ENCODE results near the gene CAND1.
A peak's percentile ranks its signal among the peaks of the same experiment; 100 is the strongest.

CAND1 gene

GRCh38 chr12:67269633-67270573, 745 bp downstream of the CAND1 start:
- peaks cover 24% of the 10 kb centered on the region for H3K4me1 Mint-ChIP-seq
- H3K9me3 Mint-ChIP-seq, result no peaks in the 10 kb centered on the region
- peak overlapping the region; percentile 98 for H3K27ac Mint-ChIP-seq
- peak overlapping the region; percentile 90 for H3K4me3 Mint-ChIP-seq
- no peaks in the 10 kb centered on the region for H3K36me3 Mint-ChIP-seq
- no peaks in the 10 kb centered on the region for H3K27me3 Mint-ChIP-seq
- ATAC-seq (ENCODE audit: low read depth), result peak; percentile 0
- DNase-seq (ENCODE audit: low spot score in 2 of 2), result peak; percentile 36 to 52

GRCh38 chr12:67270622-67271021, 1.5 kb downstream of the CAND1 start:
- Mint-ChIP-seq H3K4me3 (peak overlapping the region; percentile 90), H3K27me3 (no peaks in the 10 kb centered on the region), H3K27ac (peak overlapping the region; percentile 98), H3K4me1 (peaks cover 28% of the 10 kb centered on the region), H3K9me3 (no peaks in the 10 kb centered on the region), H3K36me3 (peaks cover 3% of the 10 kb centered on the region)
- no peak for ATAC-seq (ENCODE audit: low read depth)
- DNase-seq (ENCODE audit: low spot score in 2 of 2), result no peak

DNA sequence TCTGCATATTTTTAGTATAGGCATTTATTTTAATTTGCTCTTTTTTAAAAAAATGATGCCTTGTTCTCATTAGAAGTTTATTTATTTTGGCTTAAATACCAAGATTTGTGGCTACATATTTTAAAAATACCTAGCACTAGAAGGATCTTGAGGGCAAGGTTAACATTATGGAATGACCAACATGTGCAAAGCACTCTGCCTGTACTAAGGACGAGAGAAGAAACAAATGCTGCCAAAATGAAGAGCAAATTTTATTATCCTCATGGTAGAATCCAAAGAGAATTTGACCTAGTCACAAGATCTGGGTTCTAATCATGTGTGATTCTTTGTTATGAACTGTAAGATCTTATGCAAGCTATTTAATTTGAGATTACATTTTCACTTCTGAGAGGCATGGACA, 2.8 kb downstream of the CAND1 start:
- H3K9me3 Mint-ChIP-seq, result no peaks in the 10 kb centered on the region
- no peak overlapping the region for H3K27ac Mint-ChIP-seq
- H3K4me3 Mint-ChIP-seq, result no peak overlapping the region
- H3K36me3 Mint-ChIP-seq, result peaks cover 7% of the 10 kb centered on the region
- H3K27me3 Mint-ChIP-seq, result no peaks in the 10 kb centered on the region
- DNase-seq (ENCODE audit: low spot score in 2 of 2) (no peak), ATAC-seq (ENCODE audit: low read depth) (no peak)
- H3K4me1 Mint-ChIP-seq, result peaks cover 39% of the 10 kb centered on the region

DNA sequence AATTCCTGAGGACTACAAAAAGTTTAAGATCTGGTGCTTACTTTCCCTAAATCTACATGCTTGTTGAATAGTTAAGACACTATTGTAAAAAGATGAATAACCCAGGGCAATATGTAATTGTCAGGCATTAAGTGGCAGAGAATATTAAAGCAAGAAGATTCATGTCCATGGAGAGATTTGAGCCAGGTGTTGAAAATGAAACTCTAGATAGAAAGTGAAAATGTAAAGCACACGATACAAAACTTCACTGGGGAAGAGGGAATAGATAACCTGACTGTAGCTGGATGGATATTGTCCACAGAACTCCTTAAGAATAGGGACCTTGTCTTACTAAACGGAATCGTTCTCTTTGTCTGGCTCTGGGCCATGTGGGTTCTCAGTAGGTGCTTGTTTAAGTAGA, 5.0 kb downstream of the CAND1 start:
- no peaks in the 10 kb centered on the region for H3K9me3 Mint-ChIP-seq
- H3K36me3 Mint-ChIP-seq, result peaks cover 14% of the 10 kb centered on the region
- H3K4me1 Mint-ChIP-seq, result peaks cover 44% of the 10 kb centered on the region
- peak overlapping the region; percentile 9 for H3K4me3 Mint-ChIP-seq
- ATAC-seq (ENCODE audit: low read depth) (no peak), DNase-seq (ENCODE audit: low spot score in 2 of 2) (no peak)
- peak overlapping the region; percentile 4 for H3K27ac Mint-ChIP-seq
- no peaks in the 10 kb centered on the region for H3K27me3 Mint-ChIP-seq

GRCh38 chr12:67275380-67275913, 6.3 kb downstream of the CAND1 start:
- H3K36me3 Mint-ChIP-seq, result peaks cover 14% of the 10 kb centered on the region
- H3K4me3 Mint-ChIP-seq, result no peak overlapping the region
- H3K27me3 Mint-ChIP-seq, result no peaks in the 10 kb centered on the region
- peaks cover 40% of the 10 kb centered on the region for H3K4me1 Mint-ChIP-seq
- no peak for DNase-seq (ENCODE audit: low spot score in 2 of 2)
- H3K27ac Mint-ChIP-seq, result no peak overlapping the region
- no peaks in the 10 kb centered on the region for H3K9me3 Mint-ChIP-seq
- no peak for ATAC-seq (ENCODE audit: low read depth)

DNA sequence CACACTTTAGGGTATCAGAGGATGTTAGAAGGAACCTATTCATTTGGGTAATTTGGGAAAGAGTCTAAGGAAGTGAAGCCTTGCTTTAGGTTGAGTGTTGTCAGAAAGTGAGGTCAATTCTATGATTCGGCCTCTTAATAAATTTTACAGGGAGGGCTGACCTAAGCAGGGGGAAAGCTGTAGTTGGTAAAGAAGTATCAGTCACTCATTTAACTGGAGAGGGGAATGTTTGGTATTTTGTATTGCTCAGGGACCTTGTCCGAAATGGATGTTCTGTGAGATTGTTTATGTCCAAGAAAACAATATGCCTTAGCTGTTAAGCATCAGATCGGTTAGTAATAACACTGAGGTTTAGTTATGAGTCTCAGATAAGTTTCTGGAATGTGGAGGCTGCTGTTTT, 7.3 kb downstream of the CAND1 start:
- Mint-ChIP-seq H3K9me3 (no peaks in the 10 kb centered on the region), H3K36me3 (peaks cover 14% of the 10 kb centered on the region), H3K4me3 (no peak overlapping the region), H3K27me3 (no peaks in the 10 kb centered on the region), H3K27ac (no peak overlapping the region), H3K4me1 (peaks cover 38% of the 10 kb centered on the region)
- no peak for DNase-seq (ENCODE audit: low spot score in 2 of 2)
- ATAC-seq (ENCODE audit: low read depth), result no peak

DNA sequence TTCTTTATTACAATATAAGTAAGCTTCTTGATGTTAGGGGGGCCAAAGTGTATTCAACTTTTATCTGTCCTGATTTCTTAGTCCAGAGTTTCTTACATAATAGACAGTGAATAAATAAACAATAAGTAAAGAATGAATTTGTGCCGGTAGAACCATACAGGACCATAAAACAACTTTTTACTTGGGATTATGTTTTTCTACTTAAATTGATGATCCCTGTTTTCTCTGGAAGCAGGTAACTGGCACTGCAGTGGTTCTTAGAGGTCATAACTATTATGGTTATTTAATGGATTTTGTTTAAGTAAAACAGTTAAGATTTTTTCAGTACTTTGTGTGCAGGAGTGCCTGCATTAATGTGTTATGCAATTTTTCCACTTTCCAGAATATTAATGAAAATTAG, 10.5 kb downstream of the CAND1 start:
- ATAC-seq (ENCODE audit: low read depth) (no peak), DNase-seq (ENCODE audit: low spot score in 2 of 2) (no peak)
- Mint-ChIP-seq H3K9me3 (no peaks in the 10 kb centered on the region), H3K4me3 (no peak overlapping the region), H3K27me3 (no peaks in the 10 kb centered on the region), H3K27ac (no peak overlapping the region), H3K4me1 (peaks cover 31% of the 10 kb centered on the region), H3K36me3 (peaks cover 17% of the 10 kb centered on the region)

- no peaks in the 10 kb centered on the region for H3K27me3 Mint-ChIP-seq
- ATAC-seq (ENCODE audit: low read depth) (no peak), DNase-seq (ENCODE audit: low spot score in 2 of 2) (no peak)
- H3K4me3 Mint-ChIP-seq, result no peak overlapping the region
- no peak overlapping the region for H3K27ac Mint-ChIP-seq
- no peaks in the 10 kb centered on the region for H3K9me3 Mint-ChIP-seq
- peaks cover 33% of the 10 kb centered on the region for H3K4me1 Mint-ChIP-seq
- H3K36me3 Mint-ChIP-seq, result peaks cover 18% of the 10 kb centered on the region
Measured at GRCh38 chr12:67280088-67280487, 10.9 kb downstream of the CAND1 start.

DNA sequence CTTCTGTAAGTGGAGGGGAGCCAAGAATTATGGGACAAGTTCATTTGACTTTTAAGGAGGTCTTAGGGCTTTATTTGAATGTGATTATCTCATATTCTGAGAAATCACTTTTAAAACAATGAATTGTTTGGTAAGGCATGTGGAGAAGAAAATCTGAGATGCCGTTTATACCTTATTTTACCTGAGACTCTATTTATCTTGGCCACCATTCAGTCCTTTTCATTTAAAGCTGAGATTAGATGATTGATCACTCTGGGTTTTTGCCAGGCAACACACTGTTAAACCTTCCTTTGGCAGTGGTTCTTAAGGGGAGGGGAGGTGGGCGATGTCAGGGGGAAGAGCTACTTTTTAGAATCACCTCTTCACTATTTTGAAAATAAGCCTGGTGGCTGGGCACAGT, 11.4 kb downstream of the CAND1 start:
- Mint-ChIP-seq H3K4me3 (no peak overlapping the region), H3K9me3 (no peaks in the 10 kb centered on the region), H3K27me3 (no peaks in the 10 kb centered on the region), H3K36me3 (peaks cover 17% of the 10 kb centered on the region), H3K27ac (no peak overlapping the region), H3K4me1 (peaks cover 29% of the 10 kb centered on the region)
- DNase-seq (ENCODE audit: low spot score in 2 of 2), result no peak
- ATAC-seq (ENCODE audit: low read depth), result no peak

DNA sequence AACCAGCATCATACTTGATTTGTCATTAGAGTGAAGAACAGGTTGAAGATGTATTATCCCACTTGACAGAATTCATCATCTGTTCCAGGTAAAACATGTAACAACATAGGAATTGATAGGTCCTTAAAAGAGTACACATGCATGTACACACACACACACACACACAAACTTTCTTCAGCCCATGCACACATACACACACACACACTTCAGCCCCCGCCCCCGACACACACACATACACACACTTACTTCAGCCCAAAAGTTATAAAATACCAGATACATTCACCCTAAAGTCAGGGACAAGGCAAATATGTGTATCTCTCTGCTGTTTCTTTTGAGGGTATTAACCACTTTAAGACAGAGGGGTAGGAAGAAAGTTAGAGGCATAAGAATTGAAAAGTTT, 15.4 kb downstream of the CAND1 start:
- H3K27me3 Mint-ChIP-seq, result no peaks in the 10 kb centered on the region
- no peak overlapping the region for H3K4me3 Mint-ChIP-seq
- peaks cover 17% of the 10 kb centered on the region for H3K36me3 Mint-ChIP-seq
- DNase-seq (ENCODE audit: low spot score in 2 of 2) (no peak), ATAC-seq (ENCODE audit: low read depth) (no peak)
- H3K9me3 Mint-ChIP-seq, result no peaks in the 10 kb centered on the region
- peak overlapping the region; percentile 3 for H3K27ac Mint-ChIP-seq
- H3K4me1 Mint-ChIP-seq, result peaks cover 20% of the 10 kb centered on the region

- no peaks in the 10 kb centered on the region for H3K27me3 Mint-ChIP-seq
- peaks cover 23% of the 10 kb centered on the region for H3K36me3 Mint-ChIP-seq
- H3K27ac Mint-ChIP-seq, result no peak overlapping the region
- DNase-seq (ENCODE audit: low spot score in 2 of 2), result no peak
- H3K4me3 Mint-ChIP-seq, result no peak overlapping the region
- no peak for ATAC-seq (ENCODE audit: low read depth)
- H3K4me1 Mint-ChIP-seq, result peaks cover 19% of the 10 kb centered on the region
- no peaks in the 10 kb centered on the region for H3K9me3 Mint-ChIP-seq
Measured at GRCh38 chr12:67286257-67286656, 17.1 kb downstream of the CAND1 start.

GRCh38 chr12:67287311-67287710, 18.2 kb downstream of the CAND1 start:
- peaks cover 18% of the 10 kb centered on the region for H3K4me1 Mint-ChIP-seq
- DNase-seq (ENCODE audit: low spot score in 2 of 2) (no peak), ATAC-seq (ENCODE audit: low read depth) (no peak)
- no peaks in the 10 kb centered on the region for H3K9me3 Mint-ChIP-seq
- peaks cover 23% of the 10 kb centered on the region for H3K36me3 Mint-ChIP-seq
- no peak overlapping the region for H3K27ac Mint-ChIP-seq
- H3K4me3 Mint-ChIP-seq, result no peak overlapping the region
- H3K27me3 Mint-ChIP-seq, result no peaks in the 10 kb centered on the region

GRCh38 chr12:67288561-67288960, 19.4 kb downstream of the CAND1 start:
- Mint-ChIP-seq H3K4me3 (no peak overlapping the region), H3K36me3 (peaks cover 23% of the 10 kb centered on the region), H3K27me3 (no peaks in the 10 kb centered on the region), H3K27ac (no peak overlapping the region), H3K9me3 (no peaks in the 10 kb centered on the region), H3K4me1 (peaks cover 18% of the 10 kb centered on the region)
- ATAC-seq (ENCODE audit: low read depth), result no peak
- no peak for DNase-seq (ENCODE audit: low spot score in 2 of 2)

GRCh38 chr12:67290378-67290777, 21.2 kb downstream of the CAND1 start:
- H3K4me1 Mint-ChIP-seq, result peaks cover 14% of the 10 kb centered on the region
- ATAC-seq (ENCODE audit: low read depth) (no peak), DNase-seq (ENCODE audit: low spot score in 2 of 2) (no peak)
- H3K27me3 Mint-ChIP-seq, result no peaks in the 10 kb centered on the region
- H3K27ac Mint-ChIP-seq, result no peak overlapping the region
- no peaks in the 10 kb centered on the region for H3K9me3 Mint-ChIP-seq
- H3K4me3 Mint-ChIP-seq, result no peak overlapping the region
- peaks cover 26% of the 10 kb centered on the region for H3K36me3 Mint-ChIP-seq

- H3K36me3 Mint-ChIP-seq, result peaks cover 43% of the 10 kb centered on the region
- H3K27ac Mint-ChIP-seq, result no peak overlapping the region
- peaks cover 8% of the 10 kb centered on the region for H3K4me1 Mint-ChIP-seq
- DNase-seq (ENCODE audit: low spot score in 2 of 2) (no peak), ATAC-seq (ENCODE audit: low read depth) (no peak)
- no peak overlapping the region for H3K4me3 Mint-ChIP-seq
- H3K9me3 Mint-ChIP-seq, result no peaks in the 10 kb centered on the region
- H3K27me3 Mint-ChIP-seq, result no peaks in the 10 kb centered on the region
Measured at GRCh38 chr12:67299526-67299925, 30.4 kb downstream of the CAND1 start.

Measured in memory B cell (primary cell).